ENCODE data around the gene PLA2R1.
"Not testable (repeated sequence)": the region's sequence is repeated elsewhere in the genome, so short reads cannot be mapped to it uniquely, and the experiment has no call there.

The PLA2R1 gene

GRCh38 chr2:160063879-160064612 is 1.6 kb upstream of the PLA2R1 start:
- DNase-seq (ENCODE audit: low read depth in 4 of 4, low spot score in 1 of 4) = no peak

DNA sequence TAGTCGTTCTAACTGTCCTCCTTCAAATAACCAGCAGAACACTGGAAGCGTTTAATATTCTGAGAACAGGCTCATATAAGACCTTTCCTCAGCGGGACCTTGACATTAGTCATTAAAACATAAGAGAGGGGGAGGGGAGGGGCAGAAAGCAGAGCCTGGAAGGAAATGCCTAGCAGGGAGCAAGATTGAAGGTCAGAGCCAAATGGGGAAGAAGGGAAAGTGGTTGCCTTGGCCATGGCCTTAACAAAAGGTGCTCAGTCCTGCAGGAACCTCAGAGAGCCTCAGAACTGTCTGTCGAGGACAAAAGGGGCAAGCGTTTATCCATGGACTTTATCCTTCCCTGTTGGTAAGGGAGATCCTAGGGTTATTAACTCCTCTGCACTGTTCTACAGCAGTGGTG is 856 bp upstream of the PLA2R1 start:
- DNase-seq (ENCODE audit: low read depth in 4 of 4, low spot score in 1 of 4) = no peak

DNA sequence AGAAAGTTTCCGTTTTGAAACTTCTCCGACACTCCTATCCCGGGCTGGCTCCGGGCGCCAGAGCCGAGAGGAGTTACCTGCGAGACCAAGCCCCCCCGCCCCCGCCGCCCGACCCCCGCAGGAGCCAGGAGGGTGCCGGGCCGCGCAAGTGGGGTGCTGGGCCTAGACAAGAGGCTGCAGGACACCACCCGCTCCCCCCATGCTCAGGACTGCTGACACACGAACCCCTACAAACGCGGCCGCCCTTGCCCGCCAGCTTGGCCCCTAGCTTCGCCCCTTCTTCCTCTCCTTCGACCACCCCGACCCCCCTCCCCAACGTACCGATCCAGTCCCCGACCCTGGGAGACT is 497 bp downstream of the PLA2R1 start:
- DNase-seq (ENCODE audit: low read depth in 4 of 4, low spot score in 1 of 4) = no peak

DNA sequence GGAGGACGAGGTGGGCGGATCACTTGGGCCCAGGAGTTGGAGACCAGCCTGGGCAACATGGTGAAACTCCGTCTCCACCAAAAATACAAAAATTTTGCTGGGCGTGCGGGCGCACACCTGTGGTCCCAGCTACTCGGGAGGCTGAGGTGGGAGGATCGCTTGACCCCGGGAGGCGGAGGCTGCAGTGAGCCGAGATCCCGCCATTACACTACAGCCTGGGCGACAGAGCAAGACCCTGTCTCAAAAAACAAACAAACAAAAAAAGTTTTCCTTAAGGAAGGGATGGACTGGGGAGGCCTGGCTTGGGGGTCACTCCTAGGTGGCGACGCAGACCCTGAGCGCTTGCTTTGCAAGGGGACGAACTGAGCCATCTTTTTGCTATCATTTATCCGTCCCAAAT is 882 bp downstream of the PLA2R1 start:
- no peak for DNase-seq (ENCODE audit: low read depth in 4 of 4, low spot score in 1 of 4)

DNA sequence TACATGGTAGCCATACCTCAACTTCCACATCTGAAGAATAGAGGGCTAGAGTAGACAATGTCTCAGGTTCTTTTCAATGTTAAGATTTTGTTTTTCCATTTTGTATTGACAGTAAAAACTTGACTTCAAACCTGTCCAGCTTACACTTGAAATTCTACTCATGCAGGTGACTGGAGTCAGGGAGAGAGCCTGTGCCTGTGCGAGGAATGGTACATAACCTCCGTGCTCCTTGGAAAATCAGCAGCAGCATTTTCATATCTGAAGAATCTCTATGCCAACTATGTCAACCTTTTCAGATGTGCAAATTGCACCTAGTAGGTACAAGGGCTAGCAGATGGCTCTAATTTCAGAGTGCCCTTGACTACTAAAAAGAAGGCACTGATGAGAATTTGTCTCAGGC is 2.1 kb downstream of the PLA2R1 start:
- no peak for DNase-seq (ENCODE audit: low read depth in 4 of 4, low spot score in 1 of 4)

DNA sequence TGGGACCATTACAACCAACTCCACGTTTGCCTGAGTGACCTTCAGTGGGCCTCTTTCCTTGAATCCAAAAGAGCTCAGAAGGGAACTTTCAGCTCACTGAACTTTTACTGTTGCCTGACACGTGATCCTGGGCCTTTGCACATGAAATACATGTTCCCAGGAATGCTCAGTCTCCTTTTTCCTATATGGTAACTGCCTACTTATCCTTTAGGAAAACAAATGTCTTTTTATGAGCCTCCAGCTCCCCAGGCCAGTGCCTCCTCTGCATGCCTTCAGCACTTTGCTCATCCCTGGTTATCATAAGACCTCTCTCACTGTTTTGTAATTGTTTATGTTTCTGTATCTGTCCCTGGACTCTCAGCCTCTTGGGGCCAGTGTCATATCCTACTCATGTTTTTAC is 5.1 kb downstream of the PLA2R1 start:
- no peak for DNase-seq (ENCODE audit: low read depth in 4 of 4, low spot score in 1 of 4)

DNA sequence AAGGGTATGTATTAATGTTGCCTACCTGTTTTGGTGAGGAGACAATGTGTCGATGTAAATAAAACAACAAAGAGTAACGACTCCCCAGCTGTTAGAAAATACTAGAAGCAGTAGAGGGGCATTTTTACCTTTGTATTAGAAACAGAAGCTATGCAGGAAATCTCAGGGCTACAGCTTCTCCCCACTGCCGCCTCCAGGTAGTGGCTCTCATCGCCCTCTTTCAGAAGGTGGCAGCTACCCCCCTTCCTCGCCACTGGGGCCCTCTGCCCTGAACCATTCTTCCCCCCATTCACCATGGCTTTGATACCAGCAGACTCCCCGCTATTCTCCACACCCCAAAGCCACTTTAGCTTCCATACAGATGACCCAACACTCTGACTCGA is 6.7 kb downstream of the PLA2R1 start:
- no peak for DNase-seq (ENCODE audit: low read depth in 4 of 4, low spot score in 1 of 4)

DNA sequence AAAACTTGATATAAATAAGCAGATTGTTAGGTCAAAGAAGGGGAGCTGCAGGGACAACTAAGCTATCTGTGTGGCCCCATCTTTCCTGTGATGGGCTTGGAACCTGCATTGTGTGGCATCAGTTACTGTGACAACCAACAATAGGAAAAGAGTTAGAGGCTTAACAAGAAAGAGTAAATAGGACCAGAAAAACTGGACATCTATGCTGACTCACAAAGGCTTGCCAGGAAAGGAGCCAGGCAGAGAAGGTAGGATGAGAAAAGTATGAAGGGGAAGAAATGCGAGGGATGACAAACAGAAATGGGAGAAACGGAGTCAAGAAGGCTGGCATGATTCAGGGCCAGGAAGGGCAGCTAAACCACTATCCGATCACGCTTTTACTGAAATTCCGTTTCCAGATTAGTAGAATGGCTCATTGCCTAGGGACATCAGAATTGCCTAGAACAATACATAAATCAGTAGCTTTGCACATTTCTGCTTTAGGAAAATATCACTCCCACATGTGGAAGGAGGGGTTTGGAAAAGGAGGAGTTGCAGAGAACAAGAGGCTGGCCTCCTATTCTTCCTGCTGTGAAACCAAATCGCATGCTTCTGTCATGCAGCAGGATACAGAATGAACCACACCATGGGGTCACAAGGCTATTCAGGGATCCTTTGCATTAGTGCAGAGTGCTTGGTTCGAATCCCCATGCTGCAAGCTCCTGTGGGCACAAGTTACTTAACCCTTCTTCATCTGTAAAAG is 7.3 kb downstream of the PLA2R1 start:
- no peak for DNase-seq (ENCODE audit: low read depth in 4 of 4, low spot score in 1 of 4)

- no peak for DNase-seq (ENCODE audit: low read depth in 4 of 4, low spot score in 1 of 4)
Measured at GRCh38 chr2:160053946-160054345, 8.5 kb downstream of the PLA2R1 start.

- no peak for DNase-seq (ENCODE audit: low read depth in 4 of 4, low spot score in 1 of 4)
Measured at GRCh38 chr2:160052531-160052930, 9.9 kb downstream of the PLA2R1 start.

GRCh38 chr2:160051371-160051800 is 11.0 kb downstream of the PLA2R1 start:
- no peak for DNase-seq (ENCODE audit: low read depth in 4 of 4, low spot score in 1 of 4)

DNA sequence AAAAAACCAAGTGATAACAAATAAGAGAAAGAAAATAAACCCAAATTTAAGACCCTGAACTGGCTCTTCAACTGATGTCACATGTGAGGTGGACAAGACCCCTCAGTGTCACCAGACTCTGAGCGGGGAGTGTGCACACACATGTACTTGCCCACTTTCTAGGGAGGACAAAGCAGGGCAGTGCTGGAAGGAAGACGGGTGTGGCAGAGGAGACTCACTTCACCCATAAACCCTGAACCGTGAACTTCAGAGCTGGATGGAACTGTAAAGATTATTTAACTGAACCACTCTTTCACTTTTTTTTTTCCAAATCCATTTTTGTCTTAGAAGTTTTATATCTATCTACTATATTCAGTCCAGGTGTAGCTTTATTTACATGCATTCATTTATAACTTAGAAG is 12.3 kb downstream of the PLA2R1 start:
- no peak for DNase-seq (ENCODE audit: low read depth in 4 of 4, low spot score in 1 of 4)

- DNase-seq (ENCODE audit: low read depth in 4 of 4, low spot score in 1 of 4) = no peak
Measured at GRCh38 chr2:160045703-160046210, 16.7 kb downstream of the PLA2R1 start.

DNA sequence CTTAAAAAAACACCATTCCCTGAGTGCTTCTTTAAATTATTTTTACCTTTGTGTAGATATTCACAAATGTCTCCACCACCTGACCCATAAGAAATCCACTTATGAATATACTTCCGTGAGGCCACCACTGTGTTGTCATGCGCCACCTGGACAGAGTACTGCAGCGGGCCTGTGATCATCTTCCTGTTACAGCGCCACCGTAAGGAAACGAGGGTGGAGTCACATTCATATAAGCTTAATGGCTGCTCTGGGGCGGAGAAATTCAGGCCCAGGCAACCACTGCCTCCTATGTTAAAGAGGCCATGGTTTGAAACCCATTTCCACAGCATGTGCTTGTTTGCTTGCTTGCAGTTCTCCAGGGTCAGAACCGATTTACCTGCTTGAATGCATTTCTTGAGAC is 17.7 kb downstream of the PLA2R1 start:
- no peak for DNase-seq (ENCODE audit: low read depth in 4 of 4, low spot score in 1 of 4)

DNA sequence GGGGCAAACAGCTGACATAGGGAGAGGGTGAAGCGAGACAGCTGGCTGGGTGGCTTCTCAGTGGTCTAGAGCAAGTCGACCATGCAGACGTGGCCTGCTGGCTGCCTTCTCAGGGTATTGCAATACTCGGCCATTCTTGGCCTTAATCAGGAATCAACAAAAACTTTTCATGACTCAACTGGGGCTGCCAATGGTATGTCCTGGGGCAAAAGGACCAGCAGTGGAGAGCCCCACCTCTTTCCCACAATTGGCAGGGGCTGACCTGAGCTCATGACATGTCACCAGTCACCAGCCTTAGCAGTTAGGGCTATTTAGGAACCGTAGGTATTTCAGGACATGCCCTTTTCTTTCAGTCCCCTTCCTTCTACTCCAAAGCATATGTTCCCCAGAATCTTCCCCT is 19.1 kb downstream of the PLA2R1 start:
- DNase-seq (ENCODE audit: low read depth in 4 of 4, low spot score in 1 of 4) = no peak

GRCh38 chr2:160042054-160042453 is 20.4 kb downstream of the PLA2R1 start:
- peak in 3 of 4 experiments; percentile 15 to 50 (median 23) for DNase-seq (ENCODE audit: low read depth in 4 of 4, low spot score in 1 of 4)

DNA sequence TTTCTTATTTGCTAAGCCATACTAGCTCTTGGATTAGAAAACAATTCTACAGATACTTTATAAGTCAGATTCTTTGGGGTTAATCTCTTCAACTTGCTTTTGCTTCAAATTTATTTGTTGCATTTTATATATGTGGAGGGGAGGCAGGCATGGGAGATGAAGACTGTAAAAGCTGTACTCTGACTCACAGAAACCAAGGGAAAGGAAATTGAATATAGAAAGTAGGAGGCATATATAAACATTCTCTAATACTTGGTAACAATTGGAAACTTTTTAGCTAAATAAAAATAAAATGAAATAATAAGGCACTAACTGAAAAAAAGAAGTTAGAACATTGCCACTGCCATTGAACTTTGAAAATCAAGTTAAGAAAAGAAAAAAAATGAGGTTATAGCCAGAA is 21.3 kb downstream of the PLA2R1 start:
- DNase-seq (ENCODE audit: low read depth in 4 of 4, low spot score in 1 of 4) = no peak

- DNase-seq (ENCODE audit: low read depth in 4 of 4, low spot score in 1 of 4) = no peak
Measured at GRCh38 chr2:160039166-160039903, 23.1 kb downstream of the PLA2R1 start.

GRCh38 chr2:160038662-160039061 is 23.8 kb downstream of the PLA2R1 start:
- DNase-seq (ENCODE audit: low read depth in 4 of 4, low spot score in 1 of 4) = not testable (repeated sequence)

GRCh38 chr2:160036736-160037135 is 25.7 kb downstream of the PLA2R1 start:
- DNase-seq (ENCODE audit: low read depth in 4 of 4, low spot score in 1 of 4) = no peak

GRCh38 chr2:160035125-160035524 is 27.3 kb downstream of the PLA2R1 start:
- DNase-seq (ENCODE audit: low read depth in 4 of 4, low spot score in 1 of 4) = no peak

GRCh38 chr2:160034396-160034795 is 28.0 kb downstream of the PLA2R1 start:
- no peak for DNase-seq (ENCODE audit: low read depth in 4 of 4, low spot score in 1 of 4)
